ENCODE results near the gene PACS1. TPM values are rescaled to one million over a fixed set of nuclear protein-coding genes. Genes with fewer than 3 reads are reported as not detected.

Gene PACS1
- total RNA-seq, 1 experiment from 2014 or later, result 41.1 TPM

GRCh38 chr11:66126064-66126463 lies 56.0 kb downstream of the PACS1 start:
- Histone ChIP-seq H4K20me1 (ENCODE audit: insufficient read depth) (no peaks in the 10 kb centered on the region), H3K27me3 (ENCODE audit: insufficient read depth, low read length) (no peaks in the 10 kb centered on the region), H3K9ac (ENCODE audit: low read length) (no peak overlapping the region), H3K4me1 (ENCODE audit: control insufficient read depth in 1 of 2, insufficient read depth in 2 of 2, low read length in 2 of 2) (peaks cover 0 to 8% of the 10 kb centered on the region in 2 experiments; a peak in 1 of 4 replicates), H3K36me3 (ENCODE audit: control insufficient read depth in 1 of 2, insufficient read depth in 2 of 2, low read length in 2 of 2) (no peaks in the 10 kb centered on the region), H3K9me2 (ENCODE audit: insufficient read depth) (no peaks in the 10 kb centered on the region), H3K4me3 (replicated peaks in 1 of 2; ENCODE audit: low read depth in 1 of 2, low read length in 2 of 2) (no peak overlapping the region), H3K27ac (ENCODE audit: low read depth, low read length) (no peak overlapping the region), H3K9me3 (ENCODE audit: control insufficient read depth in 1 of 2, insufficient read depth in 1 of 2, low read depth in 1 of 2, low read length in 2 of 2) (no peaks in the 10 kb centered on the region), H2AFZ (ENCODE audit: low read depth, low read length, poor library complexity, severe bottlenecking) (no peak overlapping the region), H3K79me2 (ENCODE audit: insufficient read depth, low read length) (peaks cover 3% of the 10 kb centered on the region; the same call in 1 of the 2 replicates), H3K4me2 (ENCODE audit: low read length) (no peak overlapping the region)
- ATAC-seq, result no peak
- TF ChIP-seq CEBPB (IDR thresholded peaks at IDR 0.05; ENCODE audit: low read depth), result no peak
- TF ChIP-seq JUND (IDR thresholded peaks at IDR 0.05), result no peak
- no peak for TF ChIP-seq ZNF274 (IDR thresholded peaks at IDR 0.05; ENCODE audit: low read depth, low read length)
- TF ChIP-seq ELF1 (IDR thresholded peaks at IDR 0.05; ENCODE audit: borderline replicate concordance, low read depth), result no peak
- no peak for TF ChIP-seq YY1 (IDR thresholded peaks at IDR 0.05; ENCODE audit: extremely low read depth, insufficient replicate concordance, low read depth, low read length)
- no peak for TF ChIP-seq SIN3A (IDR thresholded peaks at IDR 0.05; ENCODE audit: low read depth)
- TF ChIP-seq EZH2 (IDR thresholded peaks at IDR 0.05), result no peak
- no peak for TF ChIP-seq EZH2phosphoT487 (IDR thresholded peaks at IDR 0.05; ENCODE audit: borderline replicate concordance)
- no peak for TF ChIP-seq CBX3 (IDR thresholded peaks at IDR 0.05; ENCODE audit: low read depth)
- TF ChIP-seq EGR1 (IDR thresholded peaks at IDR 0.05; ENCODE audit: low read depth), result no peak
- no peak for TF ChIP-seq POLR2A (IDR thresholded peaks at IDR 0.05; ENCODE audit: borderline replicate concordance, extremely low read depth, insufficient read depth, insufficient read length)
- TF ChIP-seq ZBTB33 (IDR thresholded peaks at IDR 0.05; ENCODE audit: extremely low read depth, insufficient replicate concordance, low read length), result no peak
- TF ChIP-seq SRF (IDR thresholded peaks at IDR 0.05; ENCODE audit: low read depth), result no peak
- RAD21 ChIA-PET (ENCODE audit: low non-redundant PET in 1 of 2, low total read pairs in 2 of 2, uncharacterized antibody in 2 of 2, unreplicated experiment in 2 of 2), result no interaction called here
- POLR2A ChIA-PET, result interaction anchor here (1.5 kb wide), 1 partner anchor 10 kb away, joined by 3 read pairs; no protein-coding TSS in a partner anchor
- CTCF ChIA-PET, result no interaction called here
- DNase-seq (ENCODE audit: low read depth, low spot score), result no peak
- intact Hi-C loops (cut with micrococcal nuclease), result no loop called here
- BruUV-seq (replicated peaks), result no TSS peak

All from HCT116 (cell line).